ENCODE measurements around the gene SLC24A3. TPM values are rescaled to one million over a fixed set of nuclear protein-coding genes. Genes with fewer than 3 reads are reported as not detected.

The SLC24A3 gene
- total and polyA plus RNA-seq, 7 experiments from 2014 or later: 0.58 to 1.0 TPM; not detected in 5

GRCh38 chr20:19384940-19385339 is 172.5 kb downstream of the SLC24A3 start:
- peaks cover 0 to 5% (median 0%) of the 10 kb centered on the region in 5 donors for H3K36me3 Mint-ChIP-seq
- Histone ChIP-seq H3K27me3 (ENCODE audit: control insufficient read depth in 2 of 2, insufficient read depth in 2 of 2, low read length in 2 of 2) (no peaks in the 10 kb centered on the region), H3K36me3 (ENCODE audit: control insufficient read depth in 2 of 3, insufficient read depth in 3 of 3, low read length in 3 of 3) (no peaks in the 10 kb centered on the region), H3K27ac (ENCODE audit: low read depth, low read length) (no peak overlapping the region), H3K4me3 (ENCODE audit: low read length) (no peak overlapping the region), H3K4me1 (ENCODE audit: control insufficient read depth in 2 of 2, insufficient read depth in 2 of 2, low read length in 2 of 2) (no peaks in the 10 kb centered on the region), H3K9me3 (ENCODE audit: control insufficient read depth in 2 of 3, low read length in 3 of 3) (no peaks in the 10 kb centered on the region)
- ChIA-PET POLR2A (no interaction called here), CTCF (no interaction called here)
- DNase-seq (no peak), ATAC-seq (no peak)
- no peak overlapping the region for H3K27ac Mint-ChIP-seq
- no peak overlapping the region for H3K4me3 Mint-ChIP-seq
- intact Hi-C loops (cut with micrococcal nuclease): no loop called here
- H3K4me1 Mint-ChIP-seq: no peaks in the 10 kb centered on the region
- H3K27me3 Mint-ChIP-seq: peaks cover 0 to 9% (median 5%) of the 10 kb centered on the region in 5 donors
- peaks cover 0 to 16% (median 7%) of the 10 kb centered on the region in 11 donors for H3K9me3 Mint-ChIP-seq

DNA sequence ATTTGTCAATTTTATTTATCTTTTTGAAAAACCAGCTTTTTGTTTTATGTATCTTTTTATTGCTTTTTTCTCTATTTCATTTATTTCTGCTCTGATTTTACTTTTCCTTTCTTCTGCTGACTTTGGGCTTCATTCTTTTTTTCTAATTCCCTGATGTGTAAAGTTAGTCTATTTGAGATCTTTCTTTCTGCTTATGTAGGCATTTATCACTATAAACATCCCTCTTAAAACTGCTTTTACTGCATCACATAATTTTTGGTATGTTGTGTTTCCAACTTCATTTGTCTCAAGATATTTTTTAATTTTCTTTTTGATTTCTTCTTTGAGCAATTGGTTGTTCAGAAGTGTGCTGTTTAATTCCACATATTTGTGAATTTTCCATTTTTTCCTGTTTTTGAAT is 174.8 kb downstream of the SLC24A3 start:
- peaks cover 0 to 7% (median 5%) of the 10 kb centered on the region in 5 donors for H3K27me3 Mint-ChIP-seq
- peaks cover 0 to 17% (median 7%) of the 10 kb centered on the region in 11 donors for H3K9me3 Mint-ChIP-seq

GRCh38 chr20:19392344-19393130 is 180.1 kb downstream of the SLC24A3 start:
- H3K36me3 Mint-ChIP-seq: peaks cover 0 to 6% (median 3%) of the 10 kb centered on the region in 5 donors
- Histone ChIP-seq H3K36me3 (ENCODE audit: control insufficient read depth in 2 of 3, insufficient read depth in 3 of 3, low read length in 3 of 3) (no peaks in the 10 kb centered on the region), H3K27me3 (ENCODE audit: control insufficient read depth in 2 of 2, insufficient read depth in 2 of 2, low read length in 2 of 2) (peaks cover 0 to 3% of the 10 kb centered on the region in 2 donors), H3K9me3 (ENCODE audit: control insufficient read depth in 2 of 3, low read length in 3 of 3) (peaks cover 0 to 4% (median 0%) of the 10 kb centered on the region in 3 experiments), H3K4me1 (ENCODE audit: control insufficient read depth in 2 of 2, insufficient read depth in 2 of 2, low read length in 2 of 2) (no peaks in the 10 kb centered on the region), H3K4me3 (ENCODE audit: low read length) (no peak overlapping the region), H3K27ac (ENCODE audit: low read depth, low read length) (no peak overlapping the region)
- POLR2A ChIA-PET: no interaction called here
- no peak overlapping the region for H3K27ac Mint-ChIP-seq
- no peaks in the 10 kb centered on the region for H3K4me1 Mint-ChIP-seq
- DNase-seq: no peak
- CTCF ChIA-PET: no interaction called here
- H3K4me3 Mint-ChIP-seq: no peak overlapping the region
- peaks cover 0 to 7% (median 5%) of the 10 kb centered on the region in 5 donors for H3K27me3 Mint-ChIP-seq
- peaks cover 0 to 27% (median 9%) of the 10 kb centered on the region in 11 donors for H3K9me3 Mint-ChIP-seq
- intact Hi-C loops (cut with micrococcal nuclease): no loop called here
- ATAC-seq: no peak

More for the DNA sequence above, 174.8 kb downstream of the SLC24A3 start:
- no peak overlapping the region for H3K4me3 ChIP-seq (ENCODE audit: low read length)
- H3K4me1 ChIP-seq (ENCODE audit: control insufficient read depth in 2 of 2, insufficient read depth in 2 of 2, low read length in 2 of 2): no peaks in the 10 kb centered on the region
- Mint-ChIP-seq H3K36me3 (peaks cover 0 to 6% (median 0%) of the 10 kb centered on the region in 5 donors), H3K4me3 (no peak overlapping the region), H3K27ac (no peak overlapping the region), H3K4me1 (no peaks in the 10 kb centered on the region)
- ChIA-PET CTCF (no interaction called here), POLR2A (no interaction called here)
- H3K9me3 ChIP-seq (ENCODE audit: control insufficient read depth in 2 of 3, low read length in 3 of 3): peaks cover 0 to 4% (median 0%) of the 10 kb centered on the region in 3 experiments
- no peak overlapping the region for H3K27ac ChIP-seq (ENCODE audit: low read depth, low read length)
- DNase-seq: no peak
- H3K36me3 ChIP-seq (ENCODE audit: control insufficient read depth in 2 of 3, insufficient read depth in 3 of 3, low read length in 3 of 3): no peaks in the 10 kb centered on the region
- peaks cover 0 to 3% of the 10 kb centered on the region in 2 donors for H3K27me3 ChIP-seq (ENCODE audit: control insufficient read depth in 2 of 2, insufficient read depth in 2 of 2, low read length in 2 of 2)
- intact Hi-C loops (cut with micrococcal nuclease): no loop called here
- ATAC-seq: no peak

GRCh38 chr20:19396460-19397081 is 184.1 kb downstream of the SLC24A3 start:
- Mint-ChIP-seq H3K36me3 (peaks cover 0 to 19% (median 3%) of the 10 kb centered on the region in 5 donors), H3K9me3 (peaks cover 0 to 39% (median 19%) of the 10 kb centered on the region in 11 donors), H3K4me1 (no peaks in the 10 kb centered on the region), H3K27ac (no peak overlapping the region), H3K27me3 (no peaks in the 10 kb centered on the region), H3K4me3 (no peak overlapping the region)
- intact Hi-C loops (cut with micrococcal nuclease): no loop called here
- Histone ChIP-seq H3K9me3 (ENCODE audit: control insufficient read depth in 2 of 3, low read length in 3 of 3) (no peaks in the 10 kb centered on the region), H3K27me3 (ENCODE audit: control insufficient read depth in 2 of 2, insufficient read depth in 2 of 2, low read length in 2 of 2) (peaks cover 0 to 3% of the 10 kb centered on the region in 2 donors), H3K36me3 (ENCODE audit: control insufficient read depth in 2 of 3, insufficient read depth in 3 of 3, low read length in 3 of 3) (no peaks in the 10 kb centered on the region), H3K4me1 (ENCODE audit: control insufficient read depth in 2 of 2, insufficient read depth in 2 of 2, low read length in 2 of 2) (no peaks in the 10 kb centered on the region), H3K27ac (ENCODE audit: low read depth, low read length) (no peak overlapping the region), H3K4me3 (ENCODE audit: low read length) (no peak overlapping the region)
- ChIA-PET CTCF (no interaction called here), POLR2A (no interaction called here)
- DNase-seq: no peak
- ATAC-seq: no peak

- DNase-seq: no peak
- Histone ChIP-seq H3K4me3 (ENCODE audit: low read length) (no peak overlapping the region), H3K36me3 (ENCODE audit: control insufficient read depth in 2 of 3, insufficient read depth in 3 of 3, low read length in 3 of 3) (no peaks in the 10 kb centered on the region), H3K4me1 (ENCODE audit: control insufficient read depth in 2 of 2, insufficient read depth in 2 of 2, low read length in 2 of 2) (no peaks in the 10 kb centered on the region), H3K9me3 (ENCODE audit: control insufficient read depth in 2 of 3, low read length in 3 of 3) (no peaks in the 10 kb centered on the region), H3K27ac (ENCODE audit: low read depth, low read length) (no peak overlapping the region), H3K27me3 (ENCODE audit: control insufficient read depth in 2 of 2, insufficient read depth in 2 of 2, low read length in 2 of 2) (peaks cover 0 to under 1% of the 10 kb centered on the region in 2 donors)
- peaks cover 0 to 5% (median 0%) of the 10 kb centered on the region in 5 donors for H3K27me3 Mint-ChIP-seq
- CTCF ChIA-PET: no interaction called here
- H3K4me1 Mint-ChIP-seq: no peaks in the 10 kb centered on the region
- no peak overlapping the region for H3K4me3 Mint-ChIP-seq
- no peak for ATAC-seq
- peaks cover 0 to 19% (median 3%) of the 10 kb centered on the region in 5 donors for H3K36me3 Mint-ChIP-seq
- POLR2A ChIA-PET: no interaction called here
- H3K9me3 Mint-ChIP-seq: peaks cover 0 to 39% (median 19%) of the 10 kb centered on the region in 11 donors
- intact Hi-C loops (cut with micrococcal nuclease): no loop called here
- no peak overlapping the region for H3K27ac Mint-ChIP-seq
These were observed 184.8 kb downstream of the SLC24A3 start for GRCh38 chr20:19397226-19397625.

DNA sequence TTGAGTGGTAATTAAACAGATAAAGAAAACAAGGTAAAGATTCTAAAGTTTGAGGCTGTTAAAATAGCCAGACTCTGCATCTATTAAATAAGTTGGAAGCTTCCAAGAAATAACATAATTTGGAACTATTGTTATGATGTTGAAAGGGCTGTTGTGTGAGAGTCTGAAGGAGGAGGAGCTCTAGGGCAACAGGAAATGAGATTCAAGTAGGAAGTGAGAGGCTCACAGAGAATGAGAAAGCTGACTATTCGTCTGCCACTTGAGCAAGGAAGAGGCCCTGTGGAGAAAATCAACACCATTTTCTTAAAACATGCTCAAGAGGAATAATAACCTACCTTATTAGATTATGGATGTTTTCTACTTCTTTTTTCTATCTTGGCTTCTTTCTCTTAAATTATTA is 185.2 kb downstream of the SLC24A3 start:
- DNase-seq (no peak), ATAC-seq (no peak)
- Histone ChIP-seq H3K4me3 (ENCODE audit: low read length) (no peak overlapping the region), H3K4me1 (ENCODE audit: control insufficient read depth in 2 of 2, insufficient read depth in 2 of 2, low read length in 2 of 2) (no peaks in the 10 kb centered on the region), H3K27me3 (ENCODE audit: control insufficient read depth in 2 of 2, insufficient read depth in 2 of 2, low read length in 2 of 2) (no peaks in the 10 kb centered on the region), H3K9me3 (ENCODE audit: control insufficient read depth in 2 of 3, low read length in 3 of 3) (no peaks in the 10 kb centered on the region), H3K27ac (ENCODE audit: low read depth, low read length) (no peak overlapping the region), H3K36me3 (ENCODE audit: control insufficient read depth in 2 of 3, insufficient read depth in 3 of 3, low read length in 3 of 3) (no peaks in the 10 kb centered on the region)
- Mint-ChIP-seq H3K27me3 (peaks cover 0 to 7% (median 0%) of the 10 kb centered on the region in 5 donors), H3K36me3 (peaks cover 0 to 19% (median 3%) of the 10 kb centered on the region in 5 donors), H3K27ac (no peak overlapping the region), H3K9me3 (peaks cover 0 to 35% (median 19%) of the 10 kb centered on the region in 11 donors), H3K4me1 (no peaks in the 10 kb centered on the region), H3K4me3 (no peak overlapping the region)
- ChIA-PET CTCF (no interaction called here), POLR2A (no interaction called here)
- intact Hi-C loops (cut with micrococcal nuclease): no loop called here

All from naive thymus-derived CD4-positive, alpha-beta T cell (primary cell).